Parathyroid adenoma (tissue), 2 donors: ENCODE results near the gene NRXN3.

ENCODE experiments used
- H2AFZ ChIP-seq: fragments of 300-600 bp; sonication (generic); one replicate; pipeline ENCODE4 v1.7.0; 2017; ENCODE audit warnings: antibody characterized with exemption, mild to moderate bottlenecking
- H3K27ac ChIP-seq: fragments of 300-600 bp; sonication (generic); one replicate; pipeline ENCODE4 v1.7.0; 2017
- H3K27me3 ChIP-seq: fragments of 300-600 bp; sonication (generic); one replicate; pipeline ENCODE4 v1.7.0; 2017; ENCODE audit warnings: low read length; ENCODE audit not compliant: control insufficient read depth, insufficient read depth
- H3K36me3 ChIP-seq: fragments of 300-600 bp; sonication (generic); one replicate; pipeline ENCODE4 v1.7.0; 2017; ENCODE audit warnings: low read length; ENCODE audit not compliant: control insufficient read depth, insufficient read depth
- H3K4me1 ChIP-seq: fragments of 300-600 bp; sonication (generic); one replicate; pipeline ENCODE4 v1.7.0; 2017; ENCODE audit warnings: control low read depth
- H3K4me2 ChIP-seq: fragments of 300-600 bp; sonication (generic); one replicate; pipeline ENCODE4 v1.7.0; 2017; ENCODE audit warnings: low read length
- H3K4me3 ChIP-seq: fragments of 300-600 bp; sonication (generic); one replicate; pipeline ENCODE4 v1.7.0; 2017; ENCODE audit warnings: low read depth, low read length
- H3K79me2 ChIP-seq: fragments of 300-600 bp; sonication (generic); one replicate; pipeline ENCODE4 v1.7.0; 2017; ENCODE audit warnings: control low read depth
- H3K9ac ChIP-seq: fragments of 300-600 bp; sonication (generic); one replicate; pipeline ENCODE4 v1.7.0; 2017; ENCODE audit warnings: mild to moderate bottlenecking
- H3K9me3 ChIP-seq: fragments of 300-600 bp; sonication (generic); one replicate; pipeline ENCODE4 v1.7.0; 2017; ENCODE audit warnings: low read length; ENCODE audit not compliant: control insufficient read depth
- TF ChIP-seq, protein P1 (sequence below): fragments of 300-600 bp; sonication (generic); IDR thresholded peaks from one replicate; pipeline ENCODE4 v1.7.0; 2017; ENCODE audit warnings: antibody characterized with exemption, mild to moderate bottlenecking
- donor health status: primary hyperparathyroidism.

The NRXN3 gene

GRCh38 chr14:79411403-79412174 is 1241.4 kb downstream of the NRXN3 start:
- Histone ChIP-seq H3K4me3 (no peak overlapping the region), H3K9ac (no peak overlapping the region), H2AFZ (no peak overlapping the region), H3K9me3 (no peaks in the 10 kb centered on the region), H3K79me2 (peaks cover 24% of the 10 kb centered on the region), H3K27me3 (no peaks in the 10 kb centered on the region), H3K4me1 (peaks cover 8% of the 10 kb centered on the region), H3K4me2 (no peak overlapping the region), H3K27ac (no peak overlapping the region), H3K36me3 (no peaks in the 10 kb centered on the region)
- TF ChIP-seq, protein P1, sequence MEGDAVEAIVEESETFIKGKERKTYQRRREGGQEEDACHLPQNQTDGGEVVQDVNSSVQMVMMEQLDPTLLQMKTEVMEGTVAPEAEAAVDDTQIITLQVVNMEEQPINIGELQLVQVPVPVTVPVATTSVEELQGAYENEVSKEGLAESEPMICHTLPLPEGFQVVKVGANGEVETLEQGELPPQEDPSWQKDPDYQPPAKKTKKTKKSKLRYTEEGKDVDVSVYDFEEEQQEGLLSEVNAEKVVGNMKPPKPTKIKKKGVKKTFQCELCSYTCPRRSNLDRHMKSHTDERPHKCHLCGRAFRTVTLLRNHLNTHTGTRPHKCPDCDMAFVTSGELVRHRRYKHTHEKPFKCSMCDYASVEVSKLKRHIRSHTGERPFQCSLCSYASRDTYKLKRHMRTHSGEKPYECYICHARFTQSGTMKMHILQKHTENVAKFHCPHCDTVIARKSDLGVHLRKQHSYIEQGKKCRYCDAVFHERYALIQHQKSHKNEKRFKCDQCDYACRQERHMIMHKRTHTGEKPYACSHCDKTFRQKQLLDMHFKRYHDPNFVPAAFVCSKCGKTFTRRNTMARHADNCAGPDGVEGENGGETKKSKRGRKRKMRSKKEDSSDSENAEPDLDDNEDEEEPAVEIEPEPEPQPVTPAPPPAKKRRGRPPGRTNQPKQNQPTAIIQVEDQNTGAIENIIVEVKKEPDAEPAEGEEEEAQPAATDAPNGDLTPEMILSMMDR = no peak

GRCh38 chr14:79412822-79413221 is 1242.6 kb downstream of the NRXN3 start:
- Histone ChIP-seq H3K9me3 (no peaks in the 10 kb centered on the region), H2AFZ (no peak overlapping the region), H3K36me3 (no peaks in the 10 kb centered on the region), H3K27me3 (no peaks in the 10 kb centered on the region), H3K79me2 (peaks cover 27% of the 10 kb centered on the region), H3K4me2 (no peak overlapping the region), H3K27ac (no peak overlapping the region), H3K9ac (no peak overlapping the region), H3K4me1 (peaks cover 8% of the 10 kb centered on the region), H3K4me3 (no peak overlapping the region)
- TF ChIP-seq, protein P1 = no peak

GRCh38 chr14:79413734-79414428 is 1243.7 kb downstream of the NRXN3 start:
- H3K27me3 ChIP-seq = no peaks in the 10 kb centered on the region
- H3K9me3 ChIP-seq = no peaks in the 10 kb centered on the region
- H3K4me2 ChIP-seq = no peak overlapping the region
- peaks cover 27% of the 10 kb centered on the region for H3K79me2 ChIP-seq
- no peak overlapping the region for H3K9ac ChIP-seq
- peaks cover 8% of the 10 kb centered on the region for H3K4me1 ChIP-seq
- H3K4me3 ChIP-seq = no peak overlapping the region
- TF ChIP-seq, protein P1 = no peak
- no peaks in the 10 kb centered on the region for H3K36me3 ChIP-seq
- no peak overlapping the region for H3K27ac ChIP-seq
- H2AFZ ChIP-seq = no peak overlapping the region

DNA sequence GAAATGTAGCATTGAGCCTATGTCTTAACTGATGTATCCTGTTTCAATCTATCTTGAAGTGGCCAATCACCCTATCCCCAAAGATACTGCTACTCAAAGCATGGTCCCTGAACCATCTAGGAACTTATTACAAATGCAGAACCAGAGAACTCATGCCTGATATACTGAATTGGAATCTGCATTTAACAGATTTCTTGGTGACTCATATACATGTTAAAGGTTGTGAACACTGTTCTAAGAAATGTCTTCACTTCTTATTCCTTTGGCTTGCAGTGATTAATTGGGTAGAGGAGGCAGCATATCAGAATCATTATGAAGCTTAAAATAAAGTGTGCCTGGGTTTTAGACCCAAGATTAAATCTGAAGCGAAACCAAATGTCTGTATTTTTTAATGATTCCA is 1245.6 kb downstream of the NRXN3 start:
- no peak overlapping the region for H3K4me3 ChIP-seq
- H3K27ac ChIP-seq = no peak overlapping the region
- H3K9me3 ChIP-seq = no peaks in the 10 kb centered on the region
- no peak overlapping the region for H2AFZ ChIP-seq
- H3K27me3 ChIP-seq = no peaks in the 10 kb centered on the region
- peaks cover 24% of the 10 kb centered on the region for H3K79me2 ChIP-seq
- H3K4me2 ChIP-seq = no peak overlapping the region
- TF ChIP-seq, protein P1 = no peak
- no peaks in the 10 kb centered on the region for H3K36me3 ChIP-seq
- H3K9ac ChIP-seq = no peak overlapping the region
- H3K4me1 ChIP-seq = peaks cover 11% of the 10 kb centered on the region
